Large intestine (tissue), 3 donors: ENCODE results near the gene GNA15. TPM values are rescaled to one million over a fixed set of nuclear protein-coding genes. Genes with fewer than 3 reads are reported as not detected.
"Not testable (repeated sequence)": the region's sequence is repeated elsewhere in the genome, so short reads cannot be mapped to it uniquely, and the experiment has no call there.

Source experiments
- DNase-seq, 2 donors: peaks; one replicate each; pipeline versions ENCODE4 v3.0.0 to v3.0.0-alpha.2; 2013
- H3K27ac ChIP-seq: one replicate; pipeline ENCODE4 v1.5.1; 2013; ENCODE audit warnings: low read length
- H3K27me3 ChIP-seq: 2 replicates; pipeline ENCODE4 v1.6.1; 2013; ENCODE audit warnings: low read length; ENCODE audit not compliant: control insufficient read depth, insufficient read depth
- H3K36me3 ChIP-seq: 2 replicates; pipeline ENCODE4 v1.6.1; 2013; ENCODE audit warnings: low read length; ENCODE audit not compliant: control insufficient read depth, insufficient read depth
- H3K4me1 ChIP-seq: one replicate; pipeline ENCODE4 v1.6.1; 2013; ENCODE audit warnings: low read length; ENCODE audit not compliant: control insufficient read depth, insufficient read depth
- H3K4me3 ChIP-seq: one replicate; pipeline ENCODE4 v1.5.1; 2013; ENCODE audit warnings: low read length
- H3K9me3 ChIP-seq: one replicate; pipeline ENCODE4 v1.6.1; 2013; ENCODE audit warnings: mild to moderate bottlenecking, low read depth, low read length, moderate library complexity; ENCODE audit not compliant: control insufficient read depth
- WGBS: methylation state at CpG from one replicate; pipeline ENCODE4 v1.1.5; 2013; ENCODE audit warnings: low lambda C conversion rate; ENCODE audit not compliant: insufficient coverage; 5-methylcytosine and 5-hydroxymethylcytosine counted together
- polyA plus RNA-seq: library from polyadenylated mRNA; unstranded; fragments of 120-200 nt; gene quantifications from one replicate; pipeline ENCODE4 v1.2.1, GENCODE V29; 2013

Gene GNA15
- polyA plus RNA-seq, 1 donor = 2.1 TPM

DNA sequence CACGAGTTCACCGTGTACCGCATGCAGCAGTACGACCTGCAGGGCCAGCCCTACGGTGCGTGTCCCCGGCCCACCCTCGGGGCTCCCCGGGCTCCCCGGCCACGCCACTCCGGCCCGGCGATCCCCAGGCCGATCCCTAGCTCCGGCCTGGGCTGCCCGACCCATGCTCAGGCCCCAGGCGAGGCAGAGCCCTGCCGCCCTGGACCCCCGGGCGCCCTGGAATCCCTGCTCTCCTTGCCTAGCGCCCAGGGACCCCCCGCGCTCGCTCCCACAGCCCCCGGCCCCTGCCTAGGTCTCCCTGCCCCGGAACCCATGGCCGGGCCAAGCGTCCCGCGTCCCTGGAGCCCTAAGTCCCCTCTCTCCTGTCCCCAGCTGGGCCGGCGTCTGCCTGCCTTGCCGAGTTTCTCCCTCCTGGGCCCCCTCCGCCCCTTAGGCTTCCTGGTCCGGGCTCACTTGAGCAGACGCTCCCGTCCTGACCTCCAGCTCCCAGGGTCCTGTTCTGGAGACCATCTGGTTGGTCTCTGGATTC is 50.4 kb downstream of the GNA15 start:
- peak overlapping the region; percentile 39 for H3K27ac ChIP-seq
- DNase-seq = peak in 1 of 2 donors; percentile 37
- no CpG with 5 or more reads among the region's 38 CpGs for WGBS
- H3K36me3 ChIP-seq = no peaks in the 10 kb centered on the region
- H3K27me3 ChIP-seq = no peaks in the 10 kb centered on the region
- H3K4me1 ChIP-seq = peaks cover 28% of the 10 kb centered on the region
- no peaks in the 10 kb centered on the region for H3K9me3 ChIP-seq
- peak overlapping the region; percentile 80 for H3K4me3 ChIP-seq

DNA sequence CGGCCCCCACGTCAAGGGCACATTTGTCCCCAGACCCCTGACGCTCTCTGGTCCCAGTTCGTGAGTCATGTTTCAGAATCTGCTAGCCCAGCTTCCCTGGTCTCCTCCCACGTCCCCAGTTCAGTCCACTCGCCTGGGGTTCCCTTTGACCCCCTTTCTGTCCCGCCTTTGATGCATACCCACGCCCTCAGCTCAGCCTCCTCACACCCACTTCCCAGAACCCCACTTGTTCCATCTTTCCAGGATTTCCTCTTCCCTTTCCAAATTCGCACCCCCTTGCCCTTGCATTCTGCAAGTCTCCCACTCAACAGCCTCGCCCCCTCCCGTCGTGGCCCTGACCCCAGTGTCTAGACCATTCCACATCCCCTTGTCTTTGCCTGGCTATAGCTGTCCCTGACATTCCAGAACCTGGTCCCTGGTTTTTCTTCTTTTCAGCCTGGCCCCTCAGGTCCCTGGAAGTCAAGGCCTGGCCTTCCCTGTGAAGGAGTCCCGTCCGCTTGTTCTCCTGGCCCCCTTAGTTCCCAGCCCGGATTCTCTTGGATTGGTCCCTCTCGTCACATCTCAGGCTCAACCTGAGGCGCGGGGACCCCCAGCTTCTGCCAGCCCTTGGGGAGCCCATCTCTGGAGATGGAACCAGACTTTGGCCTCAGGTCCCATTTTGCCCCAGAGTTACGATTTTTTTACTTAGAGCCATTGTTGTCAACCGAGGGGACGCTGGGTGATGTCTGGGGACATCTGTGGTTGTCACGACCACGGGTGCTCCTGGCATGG is 51.2 kb downstream of the GNA15 start:
- H3K4me1 ChIP-seq = peaks cover 28% of the 10 kb centered on the region

DNA sequence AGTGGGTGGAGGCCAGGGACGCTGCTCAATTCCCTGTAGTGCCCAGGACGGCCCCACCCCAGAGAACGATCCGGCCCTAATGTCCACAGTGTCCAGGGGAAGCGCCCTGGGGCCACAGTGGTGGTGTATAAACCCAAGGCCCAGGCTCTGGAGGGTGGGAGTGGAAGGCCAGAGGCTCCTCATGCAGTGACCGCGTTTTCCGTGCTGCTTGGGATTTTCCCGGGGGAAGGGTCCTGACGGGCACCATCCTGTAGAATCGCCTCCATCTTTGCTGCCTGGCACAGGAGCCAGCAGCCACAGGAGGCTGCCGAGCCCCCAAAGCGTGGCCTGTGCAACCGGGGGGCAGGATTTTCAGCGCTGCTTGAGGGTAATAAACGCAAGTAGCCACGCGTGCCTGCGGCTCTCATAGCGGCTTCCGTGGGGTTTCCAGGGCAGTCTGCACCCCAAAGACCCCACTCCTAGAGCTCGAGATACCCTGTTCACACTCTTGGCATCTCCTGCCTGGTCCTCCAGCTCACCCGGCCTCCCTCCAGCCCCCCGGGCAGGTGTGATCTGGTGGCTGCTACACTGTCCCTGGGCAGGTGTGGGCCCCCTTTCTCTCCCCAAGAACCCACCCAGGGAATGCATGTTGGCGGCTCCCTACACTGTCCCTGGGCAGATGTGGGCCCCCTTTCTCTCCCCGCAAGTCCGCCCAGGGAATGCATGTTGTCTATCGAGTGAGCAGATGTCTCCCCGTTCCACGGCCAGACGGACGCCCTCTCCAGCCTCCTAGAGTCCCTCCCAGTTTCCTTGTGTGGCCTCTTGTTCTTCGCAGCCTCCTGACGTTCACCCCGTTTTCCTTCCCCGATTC is 52.1 kb downstream of the GNA15 start:
- DNase-seq = no peak
- Histone ChIP-seq H3K27me3 (no peaks in the 10 kb centered on the region), H3K4me1 (peaks cover 28% of the 10 kb centered on the region), H3K27ac (peak overlapping the region; percentile 59), H3K9me3 (no peaks in the 10 kb centered on the region), H3K4me3 (peak overlapping the region; percentile 2), H3K36me3 (no peaks in the 10 kb centered on the region)
- WGBS = 75% methylated on average over 6 of the region's 36 CpGs

More for the DNA sequence above, 51.2 kb downstream of the GNA15 start:
- WGBS = 53% methylated on average over 2 of the region's 23 CpGs
- DNase-seq = peak in 1 of 2 donors; percentile 33
- H3K27ac ChIP-seq = no peak overlapping the region
- H3K27me3 ChIP-seq = no peaks in the 10 kb centered on the region
- peak overlapping the region; percentile 80 for H3K4me3 ChIP-seq
- H3K9me3 ChIP-seq = no peaks in the 10 kb centered on the region
- H3K36me3 ChIP-seq = no peaks in the 10 kb centered on the region

DNA sequence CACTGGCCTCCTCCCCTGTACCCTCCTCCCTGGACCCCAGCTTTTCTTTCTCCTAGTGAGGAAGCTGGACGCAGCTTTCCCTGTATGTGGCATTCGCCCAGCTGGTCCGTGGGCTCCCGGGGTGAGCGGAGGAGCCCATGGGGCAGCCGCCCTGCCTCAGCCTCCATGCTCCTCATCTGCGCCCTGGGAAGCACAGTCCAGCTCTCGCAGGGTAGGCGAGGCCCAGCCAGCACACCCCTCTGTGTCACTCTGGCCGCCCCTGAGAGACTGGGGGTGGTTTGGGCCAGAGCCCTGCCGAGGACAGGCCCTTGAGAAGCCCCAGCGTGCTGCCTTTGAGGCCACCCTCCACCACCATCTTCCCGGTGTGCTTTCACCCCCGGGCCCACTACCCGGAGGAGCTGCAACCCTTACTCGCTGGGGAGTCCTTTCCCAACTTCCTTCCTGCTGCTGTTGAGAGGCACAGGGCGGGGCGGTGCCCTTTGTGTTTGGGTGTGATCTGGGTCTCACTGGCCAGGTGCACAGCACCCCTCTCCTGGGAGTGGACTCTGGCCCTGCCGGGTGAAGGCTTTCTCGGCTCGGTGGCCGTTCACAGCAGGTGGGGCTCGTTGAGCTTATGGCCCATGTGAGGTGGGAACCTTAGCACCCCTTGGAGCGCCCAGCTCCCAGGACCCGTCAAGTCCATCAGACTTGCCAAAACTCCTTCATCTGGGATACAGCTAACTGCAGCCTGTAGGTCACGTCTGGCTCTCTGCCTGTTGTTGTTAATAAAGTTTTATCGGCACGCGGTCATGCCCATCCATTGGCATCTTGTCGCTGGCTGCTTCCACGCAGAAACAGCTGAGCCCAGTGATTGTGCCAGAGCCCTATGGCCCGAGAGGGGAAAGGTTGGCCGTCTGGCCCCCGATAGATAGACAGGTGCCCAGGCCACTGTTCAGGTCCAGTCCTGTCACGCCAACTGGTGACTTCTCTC is 53.1 kb downstream of the GNA15 start:
- DNase-seq = peak; percentile 62 to 89
- Histone ChIP-seq H3K36me3 (peaks cover 9% of the 10 kb centered on the region), H3K4me1 (peaks cover 28% of the 10 kb centered on the region), H3K4me3 (peak overlapping the region; percentile 4), H3K27ac (peak overlapping the region; percentile 59), H3K27me3 (no peaks in the 10 kb centered on the region), H3K9me3 (no peaks in the 10 kb centered on the region)
- WGBS = no CpG with 5 or more reads among the region's 35 CpGs

DNA sequence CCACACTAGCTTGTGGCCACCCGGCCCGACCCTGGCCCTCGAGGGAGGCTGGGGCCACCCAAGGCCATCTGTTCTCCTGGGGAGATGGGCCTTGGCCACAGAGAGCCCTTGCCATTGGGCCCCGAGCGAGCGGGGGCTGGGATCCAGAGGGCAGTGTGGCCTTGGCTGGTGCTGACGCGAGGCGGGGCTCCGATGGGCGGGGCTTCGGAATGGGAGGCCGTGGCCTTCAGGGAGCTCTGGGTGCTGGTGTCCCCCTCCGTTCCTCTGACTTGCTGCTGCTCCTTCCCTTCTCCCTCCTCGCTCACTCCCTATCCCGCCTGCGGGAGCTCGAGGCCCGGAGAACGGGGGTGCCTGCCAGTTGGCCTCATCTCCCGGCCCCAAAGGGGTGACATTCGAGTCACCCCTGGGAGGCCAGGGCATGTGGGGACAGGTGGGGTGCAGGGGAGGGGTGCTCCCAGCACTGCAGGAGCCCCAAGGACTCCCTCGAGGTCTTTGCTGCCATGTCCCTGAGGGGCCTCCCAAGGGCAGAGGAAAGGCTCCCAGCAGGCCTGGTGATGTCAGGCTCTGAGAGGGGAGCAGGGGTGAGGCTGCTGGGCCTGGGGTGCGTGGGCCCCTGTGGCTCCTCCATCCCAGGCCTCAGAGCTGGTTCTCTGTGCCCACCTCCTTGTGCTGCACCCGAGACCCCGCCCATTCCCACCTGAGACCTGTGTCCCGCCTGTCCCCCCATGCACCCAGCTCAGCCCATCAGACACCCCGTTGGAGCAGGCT is 54.1 kb downstream of the GNA15 start:
- Histone ChIP-seq H3K4me1 (peaks cover 28% of the 10 kb centered on the region), H3K36me3 (peaks cover 13% of the 10 kb centered on the region), H3K27me3 (no peaks in the 10 kb centered on the region), H3K27ac (no peak overlapping the region), H3K4me3 (no peak overlapping the region), H3K9me3 (no peaks in the 10 kb centered on the region)
- no peak for DNase-seq
- no CpG with 5 or more reads among the region's 28 CpGs for WGBS

DNA sequence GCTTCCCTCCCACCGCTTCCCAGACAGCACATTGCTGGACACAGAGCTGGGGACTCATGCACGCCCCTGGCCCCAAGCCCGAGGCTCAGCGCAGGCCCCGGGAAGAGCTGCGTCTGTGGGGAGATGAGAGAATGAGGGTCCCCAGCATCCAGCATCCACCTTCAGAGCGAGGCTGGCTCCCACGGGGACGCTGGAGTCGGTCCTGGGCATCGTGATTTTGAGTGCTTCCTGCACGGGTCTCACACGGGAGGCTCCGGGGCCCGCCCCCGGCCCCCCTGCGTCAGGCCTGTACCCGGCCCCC is 54.6 kb downstream of the GNA15 start:
- Histone ChIP-seq H3K4me1 (peaks cover 28% of the 10 kb centered on the region), H3K4me3 (no peak overlapping the region), H3K27ac (no peak overlapping the region), H3K27me3 (no peaks in the 10 kb centered on the region), H3K36me3 (peaks cover 13% of the 10 kb centered on the region), H3K9me3 (no peaks in the 10 kb centered on the region)
- WGBS = no CpG with 5 or more reads among the region's 18 CpGs
- DNase-seq = no peak

DNA sequence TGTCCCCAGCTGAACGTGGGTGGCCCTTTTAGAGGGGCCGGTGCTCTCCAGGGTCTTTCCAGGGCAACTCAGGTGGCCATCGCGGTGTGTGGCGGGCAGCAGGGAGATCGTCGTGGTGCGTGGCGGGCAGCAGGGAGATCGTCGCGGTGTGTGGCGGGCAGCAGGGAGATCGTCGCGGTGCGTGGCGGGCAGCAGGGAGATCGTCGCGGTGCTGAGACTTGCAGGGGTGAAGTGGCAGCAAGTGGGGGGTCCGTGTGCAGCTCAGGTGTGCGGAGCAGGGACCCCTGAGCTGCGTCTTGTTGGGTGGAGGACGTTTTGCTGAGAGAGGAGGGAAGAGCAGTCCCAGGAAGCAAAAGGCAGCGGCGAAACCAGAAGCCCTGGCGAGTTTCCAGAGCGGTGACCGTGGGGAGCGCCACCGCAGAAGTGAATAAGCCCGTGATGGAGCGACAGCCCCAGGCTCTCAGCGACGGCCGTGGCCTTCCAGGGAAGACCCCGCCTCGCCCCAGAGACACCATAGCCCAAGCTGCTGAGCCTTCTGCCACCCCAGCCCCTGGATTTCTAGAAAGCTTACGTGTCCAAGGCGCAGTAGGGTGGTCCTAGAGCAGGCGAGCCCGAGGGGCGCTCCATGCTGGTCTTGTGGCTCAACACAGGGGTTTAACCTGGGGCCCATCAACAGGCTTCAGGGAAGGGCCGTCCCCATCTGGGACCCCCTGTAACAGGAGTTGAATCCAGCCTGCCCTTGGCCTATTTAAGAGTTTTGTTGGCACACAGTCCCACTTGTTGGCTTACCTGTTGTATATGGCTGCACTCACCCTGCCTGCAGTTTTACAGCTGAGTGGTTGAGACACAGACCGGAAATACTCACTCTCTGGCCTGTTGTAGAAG is 55.3 kb downstream of the GNA15 start:
- Histone ChIP-seq H3K4me1 (peaks cover 28% of the 10 kb centered on the region), H3K27ac (no peak overlapping the region), H3K4me3 (no peak overlapping the region), H3K27me3 (no peaks in the 10 kb centered on the region), H3K36me3 (peaks cover 17% of the 10 kb centered on the region), H3K9me3 (no peaks in the 10 kb centered on the region)
- DNase-seq = no peak
- no CpG with 5 or more reads among the region's 46 CpGs for WGBS

DNA sequence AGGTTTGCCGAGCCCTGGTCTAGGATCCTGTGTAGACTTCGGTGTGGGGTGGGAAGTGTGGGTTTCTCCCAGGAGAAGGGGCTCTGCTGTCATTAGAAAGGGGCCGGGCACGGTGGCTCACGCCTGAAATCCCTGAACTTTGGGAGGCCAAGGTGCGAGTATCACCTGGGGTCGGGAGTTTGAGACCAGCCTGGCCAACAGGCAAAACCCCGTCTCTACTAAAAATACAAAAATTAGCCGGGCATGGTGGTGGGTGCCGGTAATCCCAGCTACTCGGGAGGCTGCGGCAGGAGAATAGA is 55.9 kb downstream of the GNA15 start:
- DNase-seq, H3K4me3 ChIP-seq, H3K27me3 ChIP-seq, H3K9me3 ChIP-seq, H3K27ac ChIP-seq: not testable (repeated sequence)
- WGBS = no CpG with 5 or more reads among the region's 12 CpGs
- peaks cover 23% of the 10 kb centered on the region for H3K36me3 ChIP-seq
- peaks cover 28% of the 10 kb centered on the region for H3K4me1 ChIP-seq

DNA sequence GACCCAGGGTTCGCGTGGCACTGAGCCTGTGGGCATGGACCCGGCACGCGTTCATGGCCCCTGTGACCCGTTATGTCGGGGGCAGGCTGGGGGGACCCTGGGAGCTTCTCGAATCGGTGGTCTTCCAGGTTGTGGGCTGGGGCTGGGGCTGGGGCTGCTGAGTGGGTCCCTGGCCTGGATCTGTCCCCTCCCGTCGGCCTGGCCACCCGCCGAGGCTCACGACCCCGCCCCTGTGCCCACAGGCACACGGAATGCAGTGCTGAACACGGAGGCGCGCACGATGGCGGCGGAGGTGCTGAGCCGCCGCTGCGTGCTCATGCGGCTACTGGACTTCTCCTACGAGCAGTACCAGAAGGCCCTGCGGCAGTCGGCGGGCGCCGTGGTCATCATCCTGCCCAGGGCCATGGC is 56.4 kb downstream of the GNA15 start:
- no peak overlapping the region for H3K4me3 ChIP-seq
- no peaks in the 10 kb centered on the region for H3K27me3 ChIP-seq
- no peaks in the 10 kb centered on the region for H3K9me3 ChIP-seq
- peaks cover 24% of the 10 kb centered on the region for H3K36me3 ChIP-seq
- WGBS = no CpG with 5 or more reads among the region's 32 CpGs
- no peak overlapping the region for H3K27ac ChIP-seq
- peaks cover 24% of the 10 kb centered on the region for H3K4me1 ChIP-seq
- DNase-seq = no peak
